GM18508 (cell line): ENCODE results near the gene MMAB.

Experiments
- ATAC-seq: cut with Tn5 transposase; IDR thresholded peaks from one replicate; pipeline ENCODE4 v1.9.1; 2021; ENCODE audit warnings: moderate number of reproducible peaks; ENCODE audit not compliant: insufficient read depth, unreplicated experiment

The MMAB gene

GRCh38 chr12:109542876-109543275 lies 30.4 kb downstream of the MMAB start:
- ATAC-seq: no peak

GRCh38 chr12:109542014-109542413 lies 31.3 kb downstream of the MMAB start:
- ATAC-seq: no peak

GRCh38 chr12:109541413-109541726 lies 31.9 kb downstream of the MMAB start:
- ATAC-seq: no peak

GRCh38 chr12:109540526-109541412 lies 32.5 kb downstream of the MMAB start:
- no peak for ATAC-seq

GRCh38 chr12:109539508-109539907 lies 33.8 kb downstream of the MMAB start:
- ATAC-seq: no peak

- no peak for ATAC-seq
Measured at GRCh38 chr12:109538191-109538863, 35.0 kb downstream of the MMAB start.

- ATAC-seq: no peak
Measured at GRCh38 chr12:109537136-109537535, 36.2 kb downstream of the MMAB start.

- ATAC-seq: no peak
Measured at GRCh38 chr12:109535863-109536250, 37.4 kb downstream of the MMAB start.

- no peak for ATAC-seq
Measured at GRCh38 chr12:109535231-109535862, 38.0 kb downstream of the MMAB start.

GRCh38 chr12:109534456-109534855 lies 38.8 kb downstream of the MMAB start:
- no peak for ATAC-seq

GRCh38 chr12:109533487-109533740 lies 39.9 kb downstream of the MMAB start:
- ATAC-seq: no peak

GRCh38 chr12:109532721-109533486 lies 40.4 kb downstream of the MMAB start:
- no peak for ATAC-seq

GRCh38 chr12:109531411-109531810 lies 41.9 kb downstream of the MMAB start:
- ATAC-seq: no peak

- no peak for ATAC-seq
Measured at GRCh38 chr12:109529691-109530640, 43.3 kb downstream of the MMAB start.

GRCh38 chr12:109527489-109528123 lies 45.7 kb downstream of the MMAB start:
- ATAC-seq: no peak

GRCh38 chr12:109525279-109525585 lies 48.1 kb downstream of the MMAB start:
- ATAC-seq: no peak

- no peak for ATAC-seq
Measured at GRCh38 chr12:109524466-109525278, 48.6 kb downstream of the MMAB start.

- ATAC-seq: no peak
Measured at GRCh38 chr12:109523504-109523903, 49.8 kb downstream of the MMAB start.

- ATAC-seq: no peak
Measured at GRCh38 chr12:109523071-109523470, 50.2 kb downstream of the MMAB start.
